IPS DF 4.7 (cell line): Measurements from ENCODE around the gene ITGB2.

ENCODE experiments used
- DNase-seq: peaks from one replicate; pipeline ENCODE4 v3.0.0-alpha.2; 2013; ENCODE audit warnings: low spot score; ENCODE audit errors: extremely low read depth

The ITGB2 gene

GRCh38 chr21:44897326-44898010 lies 23.2 kb downstream of the ITGB2 start:
- DNase-seq, result no peak

- DNase-seq, result no peak
Measured at GRCh38 chr21:44896561-44897286, 24.0 kb downstream of the ITGB2 start.

GRCh38 chr21:44895859-44896258 lies 24.8 kb downstream of the ITGB2 start:
- DNase-seq, result no peak

- no peak for DNase-seq
Measured at GRCh38 chr21:44894687-44895302, 25.9 kb downstream of the ITGB2 start.

- DNase-seq, result no peak
Measured at GRCh38 chr21:44893948-44894656, 26.6 kb downstream of the ITGB2 start.

GRCh38 chr21:44893278-44893556 lies 27.5 kb downstream of the ITGB2 start:
- DNase-seq, result no peak

- no peak for DNase-seq
Measured at GRCh38 chr21:44892536-44893277, 28.0 kb downstream of the ITGB2 start.

- no peak for DNase-seq
Measured at GRCh38 chr21:44892095-44892494, 28.6 kb downstream of the ITGB2 start.

- DNase-seq, result no peak
Measured at GRCh38 chr21:44891631-44892031, 29.1 kb downstream of the ITGB2 start.

GRCh38 chr21:44890961-44891541 lies 29.6 kb downstream of the ITGB2 start:
- DNase-seq, result no peak

GRCh38 chr21:44890338-44890931 lies 30.3 kb downstream of the ITGB2 start:
- DNase-seq, result no peak

GRCh38 chr21:44889625-44890337 lies 30.9 kb downstream of the ITGB2 start:
- no peak for DNase-seq

- no peak for DNase-seq
Measured at GRCh38 chr21:44888581-44889550, 31.8 kb downstream of the ITGB2 start.

GRCh38 chr21:44887807-44888580 lies 32.7 kb downstream of the ITGB2 start:
- DNase-seq, result no peak

- DNase-seq, result no peak
Measured at GRCh38 chr21:44887126-44887806, 33.4 kb downstream of the ITGB2 start.

GRCh38 chr21:44886113-44887075 lies 34.3 kb downstream of the ITGB2 start:
- DNase-seq, result no peak
